CD4-positive, alpha-beta T cell treated with Interleukin-10 for 1 hour (primary cell): ENCODE results near the gene H6PD.
"Not testable (repeated sequence)": the region's sequence is repeated elsewhere in the genome, so short reads cannot be mapped to it uniquely, and the experiment has no call there.

ENCODE experiments used
- DNase-seq: peaks from one replicate; pipeline ENCODE4 v3.0.0-alpha.2; 2020

The H6PD gene

DNA sequence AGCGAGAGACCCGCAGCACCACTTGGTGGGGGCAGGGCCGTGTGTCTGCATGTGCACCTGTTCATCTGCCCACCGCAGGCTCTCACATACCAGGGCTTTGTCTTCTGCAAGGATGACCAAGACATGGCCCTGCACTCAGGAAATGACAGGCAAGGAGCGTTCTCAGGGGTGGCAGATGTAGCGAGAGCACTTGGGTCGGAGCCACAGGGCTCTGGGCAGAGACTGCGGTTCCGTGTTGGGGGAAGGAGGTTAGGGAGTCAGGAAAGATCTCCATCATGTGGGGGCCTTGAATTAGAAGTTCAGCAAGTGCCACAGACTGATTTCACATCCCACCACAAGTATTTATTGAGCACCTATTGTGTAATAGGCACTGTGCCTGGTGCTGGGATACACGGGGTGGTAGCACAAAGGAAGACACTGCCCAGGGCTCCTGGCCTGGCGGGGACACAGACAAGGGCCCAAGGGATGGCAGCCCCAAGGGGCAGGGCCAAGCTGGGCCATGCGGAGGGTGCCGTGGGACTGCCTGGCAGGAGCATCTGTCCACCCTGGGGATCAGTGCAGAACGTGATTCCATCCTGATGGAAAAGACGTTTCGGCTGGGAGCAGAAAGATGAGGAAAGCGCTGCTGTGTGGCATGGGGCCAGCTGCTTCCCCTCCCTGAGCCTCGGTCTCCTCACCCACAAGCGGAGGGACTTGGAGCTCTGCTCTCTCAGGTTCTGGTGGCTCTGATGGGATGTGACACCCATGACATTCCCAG is 46.7 kb downstream of the H6PD start:
- no peak for DNase-seq

DNA sequence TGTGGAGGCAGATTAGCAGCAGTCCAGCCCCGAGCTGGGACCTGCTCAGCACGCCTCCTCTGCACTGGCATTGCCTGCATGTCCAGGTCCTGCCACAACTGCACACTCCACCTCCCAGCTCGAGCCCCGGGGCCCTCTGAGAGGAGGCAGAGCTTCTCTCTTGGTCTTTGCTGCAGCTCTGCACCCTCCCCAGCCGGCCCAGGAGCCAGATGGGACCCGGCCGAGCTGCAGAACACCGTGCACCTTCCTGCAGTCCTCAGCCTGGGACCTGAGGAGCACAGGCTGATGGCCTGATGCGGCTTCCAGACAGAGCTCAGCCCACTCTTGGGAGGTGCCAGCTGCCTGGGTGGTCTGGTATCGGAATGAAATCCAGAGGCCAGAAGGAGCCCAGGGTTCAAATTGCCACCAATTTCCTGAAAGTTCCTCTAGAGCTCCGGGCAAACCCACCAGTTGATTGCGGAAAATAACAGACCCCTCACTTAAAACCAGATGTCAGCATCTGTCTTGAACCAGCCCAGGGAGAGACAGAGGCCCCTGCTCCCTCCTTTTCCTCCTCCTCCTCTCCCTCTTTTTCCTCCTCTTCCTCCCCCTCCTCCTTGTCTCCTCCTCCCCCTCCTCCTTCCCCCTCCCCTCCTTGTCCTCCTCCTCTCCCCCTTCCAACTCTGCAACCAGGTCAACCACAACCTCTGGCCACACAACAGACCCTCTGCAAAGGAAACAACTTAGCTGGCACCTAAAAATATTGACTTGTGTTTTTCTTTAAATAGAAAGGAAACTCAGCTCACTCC is 47.5 kb downstream of the H6PD start:
- no peak for DNase-seq

DNA sequence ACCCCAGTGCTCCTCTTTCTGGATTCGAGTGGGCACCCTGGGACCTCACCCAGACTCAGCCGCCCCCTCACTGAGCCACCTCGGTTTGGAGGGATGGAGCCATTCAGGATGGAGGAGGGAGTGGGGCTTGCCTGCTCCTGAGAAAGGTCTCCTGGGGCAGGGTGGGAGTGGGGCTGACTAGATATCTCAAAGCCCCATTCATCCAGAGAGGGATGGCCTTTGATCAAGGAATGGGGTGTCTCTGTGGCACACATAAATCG is 48.1 kb downstream of the H6PD start:
- DNase-seq: no peak

DNA sequence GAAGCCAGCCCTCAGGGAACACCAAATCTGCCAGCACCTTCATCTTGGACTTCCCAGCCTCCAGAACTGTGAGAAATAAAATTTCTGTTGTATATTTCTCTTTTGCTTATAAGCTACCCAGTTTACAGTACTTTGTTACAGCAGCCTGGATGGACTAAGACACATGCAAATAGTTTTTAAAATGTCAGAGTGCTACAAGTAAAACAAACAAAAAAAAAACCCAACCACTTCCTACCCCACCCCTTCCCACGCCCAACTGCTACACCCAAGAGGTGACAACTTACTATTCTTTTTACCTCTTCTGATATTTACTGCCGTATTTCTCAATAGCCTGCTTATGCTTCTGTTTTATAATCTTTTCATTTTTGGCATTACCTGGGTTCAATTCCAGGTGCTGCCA is 49.5 kb downstream of the H6PD start:
- DNase-seq: no peak

DNA sequence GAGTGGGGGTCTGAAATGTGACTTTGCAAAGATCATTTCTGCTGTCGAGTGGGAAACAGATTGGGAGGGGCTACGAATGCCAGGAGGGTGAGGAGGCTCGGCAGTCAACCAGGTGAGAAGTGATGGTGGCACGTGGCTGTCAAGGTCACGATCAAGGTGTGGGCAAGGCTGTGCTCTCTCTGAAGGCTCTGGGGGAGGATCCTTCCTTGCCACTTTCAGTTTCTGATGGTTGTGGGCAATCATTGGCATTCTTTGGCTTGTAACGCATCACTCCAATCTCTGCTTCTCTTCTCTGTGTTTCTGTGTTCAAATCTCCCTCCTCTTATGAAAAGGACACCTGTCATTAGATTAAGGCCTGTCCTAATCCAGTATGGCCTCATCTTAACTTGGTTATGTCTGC is 52.0 kb downstream of the H6PD start:
- DNase-seq: no peak

DNA sequence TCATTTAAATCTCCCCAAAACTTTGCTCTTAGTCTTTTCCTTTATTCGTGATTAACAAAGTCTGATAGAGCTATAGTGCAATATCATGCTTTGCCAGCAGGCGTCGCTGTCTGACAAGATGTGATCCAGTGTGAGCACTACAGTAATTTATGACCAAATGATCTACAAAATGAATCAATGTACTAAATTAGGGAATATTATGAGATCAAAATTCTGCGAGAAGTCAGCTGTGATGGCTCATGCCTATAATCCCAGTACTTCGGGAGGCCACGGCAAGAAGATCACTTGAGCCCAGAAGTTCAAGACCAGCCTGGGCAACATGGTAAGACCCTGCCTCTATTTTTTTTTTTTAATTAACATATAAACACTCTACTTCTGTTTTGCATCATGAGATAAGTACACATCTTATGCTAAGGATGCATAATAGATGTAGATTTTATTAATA is 54.5 kb downstream of the H6PD start:
- peak; percentile 85 for DNase-seq

DNA sequence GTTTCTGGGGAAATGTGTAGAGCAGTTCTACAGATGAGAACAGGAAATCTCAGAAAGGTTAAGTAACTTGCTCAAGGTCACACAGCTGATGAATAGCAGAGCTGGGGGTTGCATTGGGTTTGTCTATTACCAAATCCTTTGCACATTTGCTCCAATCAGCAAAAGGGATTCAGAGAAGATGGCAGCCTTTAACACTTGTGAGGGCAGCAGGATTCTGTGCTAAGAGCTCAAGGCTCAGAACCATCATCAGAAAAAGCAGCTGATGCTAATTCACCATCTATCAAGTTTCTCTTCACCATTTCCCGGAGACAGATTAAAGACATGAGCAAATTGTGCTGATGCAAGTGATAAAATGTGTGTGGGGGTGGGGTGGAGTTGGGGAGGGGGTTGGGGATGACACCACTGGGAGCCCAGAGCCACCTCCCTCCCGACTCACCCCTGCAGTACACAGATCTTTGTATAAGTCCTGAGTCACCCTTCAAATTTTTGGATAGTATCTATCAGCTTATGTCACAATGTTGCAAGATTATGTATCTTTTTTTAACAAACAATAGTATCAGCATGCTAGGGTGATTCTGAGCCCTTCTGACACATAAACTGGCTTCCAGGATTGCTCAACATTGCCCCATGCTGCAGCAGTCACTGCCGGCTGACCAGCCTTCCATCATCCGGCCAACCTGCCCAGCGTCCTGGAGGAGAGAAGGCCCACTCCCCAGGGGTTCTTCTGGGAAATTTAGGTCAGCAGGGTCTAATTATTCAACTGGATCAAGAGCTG is 55.3 kb downstream of the H6PD start:
- no peak for DNase-seq

DNA sequence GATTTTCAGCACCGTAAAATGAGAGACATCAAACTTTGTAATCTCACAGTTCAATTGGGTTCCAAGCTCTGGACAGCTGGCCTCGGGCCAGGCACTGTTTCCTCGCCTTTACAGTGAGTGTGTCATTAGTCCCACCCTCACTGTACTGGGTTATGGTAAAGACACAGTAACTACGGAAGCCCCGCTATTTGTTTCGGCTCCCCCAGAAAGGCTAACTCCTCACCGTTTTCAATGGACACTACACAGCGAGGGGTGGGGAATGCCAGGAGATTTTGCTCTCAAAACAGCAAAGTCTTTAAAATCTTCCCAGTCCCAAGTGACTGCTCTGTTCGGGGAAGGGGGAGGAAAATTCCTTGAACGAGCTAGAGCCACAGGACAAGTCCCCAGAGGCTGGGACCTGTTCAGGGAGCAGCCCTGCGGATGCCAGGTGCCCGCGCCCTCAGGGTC is 57.4 kb downstream of the H6PD start:
- no peak for DNase-seq

DNA sequence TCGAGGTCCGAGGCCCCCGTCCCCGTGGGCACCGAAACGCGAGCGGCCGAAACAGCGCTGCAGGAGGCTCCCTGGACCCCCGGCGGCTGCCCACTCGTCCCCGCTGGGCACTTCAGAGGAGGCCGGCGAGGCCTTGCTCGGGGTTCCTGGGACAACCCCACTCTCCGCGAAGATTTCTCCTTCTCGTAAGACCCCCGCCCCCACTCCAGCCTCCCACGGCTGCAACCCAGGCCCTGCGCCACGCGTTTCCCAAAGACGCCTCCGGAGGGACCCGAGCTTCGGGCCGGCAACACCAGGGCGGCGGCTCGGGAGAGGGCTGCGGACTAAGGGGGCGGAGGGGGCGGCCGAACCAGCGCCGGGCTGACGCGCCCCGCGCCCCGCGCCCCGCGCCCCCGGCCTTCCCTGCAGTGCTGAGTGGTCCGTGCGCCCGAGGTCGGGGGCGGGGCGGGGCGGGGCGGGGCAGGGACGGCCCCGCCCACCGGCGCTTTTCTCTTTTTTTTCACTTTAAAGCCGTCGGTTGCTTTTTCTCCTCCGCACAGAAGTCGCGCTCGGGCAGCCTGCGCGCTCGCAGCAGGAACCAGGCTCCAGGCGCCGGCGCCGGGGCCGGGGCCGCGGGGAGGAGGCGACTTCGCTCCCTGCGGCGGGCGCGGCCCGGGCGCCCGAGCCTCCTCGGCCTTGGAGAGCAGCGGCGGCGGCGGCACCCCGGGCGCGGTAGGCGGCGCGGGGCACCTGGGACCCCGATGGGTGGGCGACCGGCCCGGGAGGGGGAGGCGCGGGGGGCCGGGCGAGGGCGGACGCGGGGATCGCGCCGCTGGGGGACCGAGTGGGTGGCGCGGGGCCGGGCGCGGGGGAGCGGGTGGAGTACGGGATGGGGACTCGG is 58.0 kb downstream of the H6PD start, which contains the start of gene SPSB1:
SPSB1 (plus strand) TSS at position 534 of the 880 bp plus-strand sequence. CDS start 62,998 bp downstream, outside the sequence.
- DNase-seq: peak; percentile 75

DNA sequence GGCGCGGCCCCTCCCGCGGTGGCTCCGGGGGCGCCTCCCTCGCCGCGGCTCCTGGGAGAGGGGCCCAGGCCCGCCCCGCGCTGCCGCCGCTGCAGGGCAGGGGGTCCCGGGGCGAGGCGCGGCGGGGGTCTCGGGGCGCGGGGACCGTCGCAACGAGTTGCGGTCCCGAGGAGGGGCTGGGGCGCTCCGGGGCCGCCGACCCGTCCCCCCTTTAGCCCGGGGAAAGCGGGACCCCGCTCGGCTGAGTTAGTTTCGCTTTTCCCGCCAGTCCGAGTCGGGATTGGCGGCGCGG is 58.6 kb downstream of the H6PD start:
- no peak for DNase-seq

DNA sequence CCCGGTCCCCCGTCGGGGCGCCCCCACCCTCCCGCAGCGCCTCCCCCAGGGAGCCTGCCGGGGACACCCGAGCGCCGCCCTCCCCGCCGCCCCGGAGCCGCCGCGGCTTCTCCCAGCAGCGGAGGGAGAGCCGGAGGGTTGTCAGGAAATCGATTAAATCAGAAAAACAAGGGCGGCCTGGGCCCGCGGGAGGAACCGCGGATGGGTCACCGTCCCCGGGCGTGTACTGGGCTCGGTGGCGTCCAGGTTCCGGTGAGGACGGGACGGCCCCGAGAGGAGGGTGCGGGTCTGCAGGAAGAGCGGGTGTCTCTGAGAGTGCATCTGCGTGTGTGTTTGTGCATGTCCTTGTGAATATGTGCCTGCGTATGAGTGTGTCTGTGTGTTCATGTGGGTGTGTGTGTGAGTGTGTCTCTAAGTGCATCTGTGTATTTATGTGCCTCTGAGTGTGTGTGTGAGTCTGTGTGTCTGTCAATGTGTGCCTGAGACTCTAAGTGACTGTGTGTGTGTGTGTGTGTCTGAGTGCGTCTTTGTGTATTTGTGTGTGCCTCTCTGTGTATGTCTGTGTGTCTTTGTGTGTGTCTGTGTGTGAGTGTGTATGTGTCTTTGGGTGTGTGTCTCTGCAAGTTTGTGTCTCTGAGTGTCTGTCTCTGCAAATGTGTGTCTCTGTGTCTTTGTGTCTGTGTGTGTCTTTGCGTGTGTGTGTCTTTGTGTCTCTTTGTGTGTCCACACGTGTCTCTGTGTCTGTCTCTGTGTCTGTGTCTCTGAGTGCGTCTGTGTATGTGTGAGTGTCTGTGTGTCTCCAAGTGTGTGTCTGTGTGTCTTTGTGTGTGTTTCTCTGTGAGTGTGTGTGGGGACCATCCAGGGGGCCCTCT is 59.2 kb downstream of the H6PD start:
- peak; percentile 43 for DNase-seq

DNA sequence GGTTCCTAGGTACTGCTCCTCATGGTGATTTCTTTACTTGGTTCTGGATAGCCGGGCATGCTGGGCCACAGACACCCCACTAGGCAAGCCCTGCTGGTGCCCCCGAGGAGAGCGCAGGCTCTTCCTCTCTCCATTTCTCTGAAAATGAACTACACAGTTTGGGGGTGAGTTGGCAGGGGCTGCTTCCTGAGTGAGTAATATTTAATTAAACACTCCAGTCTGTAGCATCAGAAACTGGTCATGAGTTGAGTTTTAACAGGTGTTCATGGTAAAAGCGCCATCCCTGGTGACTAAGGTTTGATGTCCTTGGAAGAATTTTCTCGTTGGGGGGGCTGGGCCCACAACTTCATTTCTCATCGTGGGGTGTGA is 59.8 kb downstream of the H6PD start:
- DNase-seq: no peak

DNA sequence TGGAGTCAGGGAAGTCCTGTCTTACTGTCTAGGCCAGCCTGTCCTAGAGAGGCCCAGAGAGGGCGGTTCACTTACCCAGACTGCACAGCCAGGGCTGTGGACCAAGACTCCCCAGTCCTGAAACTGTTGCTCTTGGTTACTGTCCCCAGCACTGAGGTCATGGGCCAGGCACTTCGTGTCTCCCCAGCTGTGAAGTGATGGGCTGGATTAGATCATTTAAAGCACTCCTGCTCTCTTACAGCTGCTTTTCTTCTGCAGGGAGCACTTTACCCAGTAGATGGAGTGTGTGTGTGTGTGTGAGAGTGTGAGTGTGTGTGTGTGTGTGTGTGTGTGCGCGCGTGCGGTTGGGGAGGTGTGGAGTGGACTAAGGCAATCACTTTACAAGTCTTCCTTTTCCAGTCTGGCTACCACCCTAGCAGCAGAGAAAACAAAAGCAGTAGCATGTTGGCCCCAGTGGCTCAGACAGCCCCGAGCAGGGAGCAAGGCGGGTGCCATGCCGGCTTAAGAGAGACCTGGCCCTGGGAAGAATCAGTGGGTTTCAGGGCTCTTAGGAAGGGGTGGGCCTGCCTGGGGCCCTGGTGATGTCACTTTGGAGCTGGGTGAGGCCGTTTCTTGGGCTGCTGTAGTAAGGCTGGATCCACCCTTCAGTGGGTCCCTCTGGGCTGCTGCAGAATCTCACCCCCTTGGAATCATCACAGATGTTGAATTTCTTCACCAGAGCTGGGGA is 60.5 kb downstream of the H6PD start:
- peak; percentile 32 for DNase-seq

DNA sequence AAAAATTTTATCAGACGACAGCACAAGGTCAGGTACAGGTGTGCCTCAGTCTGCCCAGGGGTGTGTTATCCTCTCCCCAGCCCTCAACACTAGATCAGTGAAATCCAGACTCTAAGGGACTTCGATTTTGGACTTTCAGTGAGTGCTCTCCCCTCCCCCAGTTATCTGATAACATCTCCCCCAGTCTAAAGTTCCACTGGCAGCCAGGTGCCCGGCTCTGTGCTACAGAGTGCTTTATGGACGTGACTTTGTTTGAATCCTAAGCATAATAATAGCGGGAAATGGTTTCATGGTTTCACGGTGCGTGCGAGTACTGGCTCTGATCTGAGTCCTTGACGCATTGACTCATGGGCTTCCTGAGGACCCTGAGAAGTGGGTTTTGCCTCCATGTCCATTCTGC is 61.3 kb downstream of the H6PD start:
- no peak for DNase-seq

DNA sequence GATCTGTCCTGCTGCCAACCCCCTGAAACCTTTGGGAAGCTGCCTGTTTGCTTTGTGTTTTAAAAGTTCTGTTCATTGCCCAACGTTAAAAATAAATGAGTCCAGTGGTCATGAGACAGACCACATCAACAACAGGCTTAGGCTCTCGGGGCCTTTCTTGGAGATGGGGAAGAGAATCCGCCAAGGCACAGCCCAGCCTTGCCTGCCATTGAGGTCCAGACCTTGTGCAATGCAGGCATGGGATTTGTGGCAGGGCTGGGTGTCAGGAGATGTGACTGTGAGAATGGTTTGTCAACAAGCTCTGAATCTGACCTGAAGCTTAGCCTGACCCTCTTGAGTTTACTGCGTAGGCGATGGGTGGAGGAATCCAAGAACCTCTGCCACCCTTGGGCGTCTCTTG is 62.3 kb downstream of the H6PD start:
- DNase-seq: no peak

DNA sequence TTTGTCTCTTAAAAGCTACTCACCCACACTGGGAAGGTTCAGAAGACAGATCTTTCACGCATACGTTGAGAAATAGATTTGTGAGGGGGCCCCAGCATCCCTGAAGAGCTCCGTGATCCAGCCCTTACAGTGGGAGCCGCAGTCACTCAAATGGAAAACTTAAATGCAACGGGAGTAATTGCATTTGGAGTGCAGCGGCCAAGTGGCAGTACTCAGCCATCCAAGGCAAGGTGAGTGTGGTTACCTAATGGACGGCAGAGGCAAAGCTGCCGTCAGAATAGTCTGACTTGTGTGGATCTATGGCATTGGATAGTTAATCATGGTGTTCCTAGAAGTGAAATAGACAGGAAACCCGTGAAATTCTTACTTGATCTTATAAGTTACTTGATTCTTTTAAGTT is 63.3 kb downstream of the H6PD start:
- no peak for DNase-seq

DNA sequence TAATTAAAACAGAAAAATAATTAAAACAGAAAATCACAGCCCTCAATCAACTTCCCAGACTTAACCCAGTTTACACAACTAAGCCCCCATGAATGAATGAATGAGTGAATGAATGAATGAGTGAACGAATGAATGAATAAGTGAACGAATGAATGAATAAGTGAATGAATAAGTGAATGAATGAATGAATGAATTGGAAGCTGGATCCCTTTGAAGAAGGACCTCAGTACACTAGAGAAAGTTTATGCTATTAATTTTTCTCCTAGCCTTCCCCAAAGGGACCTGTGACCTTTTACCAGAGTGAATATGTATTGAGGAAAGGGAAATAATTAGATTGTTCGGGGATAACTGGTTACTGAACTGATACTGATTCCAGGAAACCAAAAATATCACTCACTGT is 63.7 kb downstream of the H6PD start:
- DNase-seq: no peak

DNA sequence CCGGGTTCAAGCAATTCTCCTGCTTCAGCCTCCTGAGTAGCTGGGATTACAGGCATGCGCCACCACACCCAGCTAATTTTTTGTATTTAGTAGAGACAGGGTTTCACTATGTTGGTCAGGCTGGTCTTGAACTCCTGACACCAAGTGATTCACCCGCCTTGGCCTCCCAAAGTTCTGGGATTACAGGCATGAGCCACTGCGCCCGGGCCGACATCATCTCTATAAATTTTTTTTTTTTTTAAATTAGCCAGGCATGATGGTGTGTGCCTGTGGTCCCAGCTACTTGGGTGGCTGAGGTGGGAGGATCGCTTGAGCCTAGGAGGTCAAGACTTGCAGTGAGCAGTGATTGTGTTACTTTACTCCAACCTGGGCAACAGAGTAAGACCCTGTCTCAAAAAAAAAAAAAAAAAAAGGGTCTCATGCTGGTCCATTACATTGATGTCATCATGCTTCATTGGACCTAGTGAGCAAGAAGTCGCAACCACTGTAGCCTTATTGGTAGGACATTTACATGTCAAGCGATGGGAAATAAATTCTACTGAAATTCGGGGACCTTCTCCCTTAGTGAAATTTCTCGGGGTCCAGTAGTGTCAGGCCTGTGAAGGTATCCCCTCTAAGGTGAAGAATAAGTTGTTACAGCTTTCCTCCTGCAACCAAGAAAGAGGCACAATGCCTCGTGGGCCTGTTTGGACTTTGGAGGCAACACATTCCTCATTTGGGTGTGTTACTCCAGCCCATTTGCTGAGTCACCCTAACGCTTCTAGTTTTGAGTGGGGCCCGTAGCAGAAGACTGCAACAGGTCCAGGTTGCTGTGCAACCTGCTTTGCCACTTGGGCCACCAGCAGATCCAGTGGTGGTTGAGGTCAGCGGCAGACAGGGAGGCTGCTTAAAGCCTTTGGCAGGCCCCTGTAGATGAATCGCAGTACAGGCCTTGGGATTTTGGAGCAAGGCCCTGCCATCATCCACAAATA is 65.3 kb downstream of the H6PD start:
- DNase-seq: not testable (repeated sequence)

DNA sequence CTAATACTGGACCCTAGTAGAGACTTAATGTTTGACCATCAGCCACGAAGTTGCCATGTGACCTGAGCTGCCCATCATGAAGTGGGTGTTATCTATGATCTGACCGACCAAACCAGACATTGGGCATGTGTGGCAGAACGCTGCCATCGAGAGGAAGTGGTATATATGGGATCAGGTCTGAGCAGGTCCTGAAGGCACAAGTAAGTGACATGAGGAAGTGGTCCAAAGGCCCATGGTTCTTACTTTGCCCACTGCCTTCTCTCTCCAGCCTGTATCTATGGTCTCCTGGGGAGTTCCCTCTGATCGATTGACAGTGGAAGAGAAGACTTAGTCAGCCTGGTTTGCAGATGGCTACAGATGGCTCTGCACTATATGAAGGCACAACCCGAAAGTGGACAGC is 66.0 kb downstream of the H6PD start:
- DNase-seq: no peak
